GM12878 (cell line): ENCODE measurements around the gene HAAO.

Experiments used
- CTCF ChIP-seq, 3 experiments: IDR thresholded peaks in 2 of 3; conservative IDR thresholded peaks in 1 of 3; 2 replicates each; pipeline ENCODE4 v1.5.1; 2011; ENCODE audit warnings: low read depth in 3 of 3, low read length in 3 of 3, mild to moderate bottlenecking in 3 of 3, control low read depth in 2 of 3, moderate library complexity in 2 of 3, inconsistent platforms in 1 of 3, mixed read lengths in 1 of 3; ENCODE audit not compliant: control insufficient read depth in 2 of 3, insufficient read depth in 1 of 3; ENCODE audit errors: extremely low read depth in 1 of 3
- NKRF ChIP-seq: fragments of 450-650 bp; conservative IDR thresholded peaks from 2 replicates; pipeline ENCODE4 v1.6.1; 2017; ENCODE audit warnings: mild to moderate bottlenecking, moderate library complexity
- POLR2A ChIP-seq: IDR thresholded peaks from 2 replicates; pipeline ENCODE4 v1.6.1; 2011; ENCODE audit warnings: low read depth, mild to moderate bottlenecking, low read length
- ZBTB11 ChIP-seq: fragments of 450-650 bp; formaldehyde crosslinking; IDR thresholded peaks from 2 replicates; pipeline ENCODE4 v1.5.0; 2022; ENCODE audit warnings: mild to moderate bottlenecking, missing genetic modification characterization

DNA sequence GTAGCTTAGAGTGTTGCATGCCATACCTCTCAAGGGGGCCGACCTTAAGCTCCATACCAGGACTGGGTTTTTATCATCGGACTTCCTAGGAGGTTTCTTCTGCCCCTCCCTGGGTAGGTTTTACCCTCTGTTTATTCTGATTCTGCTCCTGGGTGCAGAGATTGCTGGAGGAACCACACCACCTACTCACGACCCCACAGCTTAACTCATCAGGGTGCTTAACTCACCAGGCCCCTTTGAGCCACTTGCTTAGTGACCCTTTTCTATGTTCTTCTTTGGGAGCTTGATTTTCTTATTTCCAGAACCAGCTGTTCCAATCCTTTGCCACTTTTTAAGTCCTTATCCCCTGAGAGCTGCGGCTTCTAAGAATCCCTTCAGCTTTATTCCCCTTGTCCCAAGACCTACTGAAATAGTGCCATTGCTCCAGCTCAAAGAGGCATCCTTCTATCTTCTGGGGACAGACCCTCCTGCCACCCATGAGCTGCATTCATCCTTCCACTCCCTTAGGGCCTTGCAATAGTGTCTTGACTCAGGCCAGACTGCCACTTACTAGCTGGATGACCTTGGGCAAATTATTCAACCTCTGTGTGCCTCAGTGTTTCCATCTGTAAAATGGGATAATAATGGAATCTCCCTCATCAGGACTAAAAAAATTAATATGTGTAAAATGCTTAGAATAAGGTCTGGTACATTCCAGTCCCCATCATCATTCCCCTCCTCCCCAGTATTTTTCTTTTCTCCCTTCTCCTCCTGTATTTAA, 34.2 kb downstream of the HAAO start:
- TF ChIP-seq ZBTB11 (CRISPR knock-in tag) (no peak), POLR2A (no peak), CTCF (IDR thresholded peaks at IDR 0.05 in 2 of 3, conservative IDR thresholded peaks at IDR 0.05 in 1 of 3; ENCODE audit: control insufficient read depth in 2 of 3, extremely low read depth in 1 of 3, insufficient read depth in 1 of 3, low read depth in 3 of 3, low read length in 3 of 3) (no peak), NKRF (no peak)
